Activated naive CD4-positive, alpha-beta T cell treated with anti-CD3 and anti-CD28 coated beads for 36 hours (primary cell): ENCODE measurements around the gene ARHGAP15. TPM values are rescaled to one million over a fixed set of nuclear protein-coding genes. Genes with fewer than 3 reads are reported as not detected.

Source experiments
- CTCF ChIA-PET: fragments of 350-600 bp; sonication (Branson Sonifier 250); formaldehyde crosslinking; loops from one replicate; lab custom pipeline; 2021; ENCODE audit warnings: antibody characterized with exemption; lab: Charles Lee
- DNase-seq: peaks from one replicate; pipeline ENCODE4 v3.0.0-alpha.2; 2020
- H3K27ac Mint-ChIP-seq: one replicate; pipeline ENCODE4 v1.8.0; 2021; ENCODE audit warnings: mild to moderate bottlenecking, mixed read lengths
- H3K27me3 Mint-ChIP-seq: one replicate; pipeline ENCODE4 v1.8.0; 2021; ENCODE audit warnings: low read depth, mixed read lengths
- H3K36me3 Mint-ChIP-seq: one replicate; pipeline ENCODE4 v1.8.0; 2021; ENCODE audit warnings: low read depth, mixed read lengths
- H3K4me1 Mint-ChIP-seq: one replicate; pipeline ENCODE4 v1.8.0; 2021; ENCODE audit warnings: low read depth, mixed read lengths
- H3K4me3 Mint-ChIP-seq: one replicate; pipeline ENCODE4 v1.8.0; 2021; ENCODE audit warnings: mild to moderate bottlenecking, moderate library complexity, mixed read lengths
- H3K9me3 Mint-ChIP-seq: one replicate; pipeline ENCODE4 v1.8.0; 2021; ENCODE audit warnings: mixed read lengths
- intact Hi-C: fragments of 100-400 bp; cut with micrococcal nuclease; formaldehyde crosslinking; loops from one replicate; pipeline ENCODE4 v1.15.1; 2023
- total RNA-seq, 2 experiments: library from RNA; stranded (reverse); gene quantifications; one replicate each; pipeline ENCODE4 v1.2.3, GENCODE V29; 2021

ARHGAP15 gene
- total RNA-seq, 2 experiments from 2014 or later, result 85.7 to 90.1 TPM

DNA sequence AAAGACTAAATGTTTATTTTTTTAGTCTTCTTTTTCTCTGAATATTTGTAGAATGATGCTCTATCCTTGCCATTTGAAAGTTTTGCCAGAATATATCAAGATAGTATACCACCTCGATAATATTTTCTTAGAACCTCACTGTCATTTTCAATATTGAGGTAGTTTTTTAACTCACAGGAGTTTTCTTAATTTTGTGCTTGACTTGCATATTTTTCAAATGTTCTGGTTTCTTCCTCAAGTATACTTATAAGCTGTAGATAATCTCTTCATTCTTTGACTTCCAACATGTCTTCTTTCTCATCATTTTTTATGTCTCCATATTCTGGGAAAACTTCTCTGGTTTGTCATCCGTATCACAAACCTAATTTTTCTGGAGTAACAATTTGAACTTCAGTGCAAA is 559.6 kb downstream of the ARHGAP15 start:
- Mint-ChIP-seq H3K27me3 (no peaks in the 10 kb centered on the region), H3K9me3 (no peaks in the 10 kb centered on the region), H3K36me3 (peaks cover 8% of the 10 kb centered on the region), H3K27ac (no peak overlapping the region), H3K4me3 (no peak overlapping the region), H3K4me1 (peaks cover 20% of the 10 kb centered on the region)
- CTCF ChIA-PET, result interaction anchor here (0.6 to 1.4 kb wide), 2 partner anchors 10 to 21 kb away, joined by 3 to 5 read pairs; no protein-coding TSS in a partner anchor
- intact Hi-C loops, result no loop called here
- DNase-seq, result no peak

DNA sequence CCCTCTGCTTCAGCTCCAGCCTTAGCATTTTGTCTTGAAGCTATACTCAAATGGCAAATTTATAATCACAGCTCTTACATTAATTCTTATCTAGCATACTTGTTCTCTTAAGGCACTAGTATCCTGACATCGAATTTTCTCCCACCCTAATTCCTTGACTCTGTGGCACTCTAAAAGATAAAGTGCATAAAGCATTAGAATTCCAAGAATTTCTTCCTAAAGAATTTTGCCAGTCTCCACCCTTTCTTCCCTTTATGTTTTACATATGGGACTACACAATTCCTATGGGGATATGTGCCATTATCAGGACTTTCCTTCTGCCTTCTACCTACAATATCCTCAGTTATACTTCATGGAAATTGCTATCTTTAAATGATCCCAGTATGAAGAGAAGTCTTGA is 560.3 kb downstream of the ARHGAP15 start:
- peaks cover 8% of the 10 kb centered on the region for H3K36me3 Mint-ChIP-seq
- H3K27ac Mint-ChIP-seq, result no peak overlapping the region
- no peaks in the 10 kb centered on the region for H3K27me3 Mint-ChIP-seq
- peaks cover 20% of the 10 kb centered on the region for H3K4me1 Mint-ChIP-seq
- CTCF ChIA-PET, result interaction anchor here (0.6 to 1.4 kb wide), 2 partner anchors 9 to 20 kb away, joined by 3 to 5 read pairs; no protein-coding TSS in a partner anchor
- DNase-seq, result no peak
- no peak overlapping the region for H3K4me3 Mint-ChIP-seq
- intact Hi-C loops, result no loop called here
- H3K9me3 Mint-ChIP-seq, result no peaks in the 10 kb centered on the region

DNA sequence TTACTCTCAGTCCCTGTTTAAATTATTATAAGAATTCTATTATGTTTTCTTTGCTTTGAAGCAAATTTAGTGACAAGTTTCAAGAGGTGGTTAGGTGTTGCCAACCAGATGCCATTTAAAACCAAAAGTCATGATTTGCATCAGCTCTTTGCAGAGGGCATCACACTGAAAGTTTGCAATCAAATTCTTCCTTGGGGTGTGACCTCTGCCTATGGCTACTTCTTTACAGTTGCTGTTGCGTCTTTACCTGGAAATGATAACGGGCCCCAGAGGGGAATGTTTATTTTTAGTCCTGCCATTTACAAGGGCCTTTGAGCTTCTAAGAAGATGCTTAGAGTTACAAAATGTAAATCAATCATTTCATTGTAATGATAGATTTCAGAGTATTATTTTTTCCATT is 561.0 kb downstream of the ARHGAP15 start:
- H3K4me3 Mint-ChIP-seq, result no peak overlapping the region
- intact Hi-C loops, result no loop called here
- H3K36me3 Mint-ChIP-seq, result peaks cover 9% of the 10 kb centered on the region
- DNase-seq, result no peak
- H3K27ac Mint-ChIP-seq, result no peak overlapping the region
- CTCF ChIA-PET, result no interaction called here
- peaks cover 19% of the 10 kb centered on the region for H3K4me1 Mint-ChIP-seq
- H3K27me3 Mint-ChIP-seq, result no peaks in the 10 kb centered on the region
- H3K9me3 Mint-ChIP-seq, result no peaks in the 10 kb centered on the region

DNA sequence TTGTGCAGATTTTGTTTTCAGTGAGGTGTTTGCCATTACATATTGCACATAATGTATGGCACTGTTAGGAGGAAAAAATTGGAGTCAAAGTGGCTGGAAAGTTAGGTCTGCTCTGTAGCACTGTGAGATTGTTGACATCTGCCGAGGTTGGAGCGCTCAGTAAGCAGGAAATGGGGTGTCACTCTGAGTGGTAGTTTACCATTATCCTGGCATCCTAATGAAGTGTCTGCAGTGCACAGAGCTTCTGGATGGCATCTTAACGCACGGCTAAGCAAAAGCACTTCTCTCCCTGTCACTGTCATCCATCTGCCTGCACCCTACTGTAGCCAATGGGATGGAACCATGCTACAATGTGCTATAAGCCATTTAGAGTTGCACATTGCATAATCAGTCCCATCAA is 561.9 kb downstream of the ARHGAP15 start:
- H3K27ac Mint-ChIP-seq, result no peak overlapping the region
- CTCF ChIA-PET, result no interaction called here
- H3K36me3 Mint-ChIP-seq, result peaks cover 10% of the 10 kb centered on the region
- H3K4me1 Mint-ChIP-seq, result peaks cover 20% of the 10 kb centered on the region
- intact Hi-C loops, result no loop called here
- no peaks in the 10 kb centered on the region for H3K9me3 Mint-ChIP-seq
- H3K4me3 Mint-ChIP-seq, result no peak overlapping the region
- no peaks in the 10 kb centered on the region for H3K27me3 Mint-ChIP-seq
- DNase-seq, result no peak

DNA sequence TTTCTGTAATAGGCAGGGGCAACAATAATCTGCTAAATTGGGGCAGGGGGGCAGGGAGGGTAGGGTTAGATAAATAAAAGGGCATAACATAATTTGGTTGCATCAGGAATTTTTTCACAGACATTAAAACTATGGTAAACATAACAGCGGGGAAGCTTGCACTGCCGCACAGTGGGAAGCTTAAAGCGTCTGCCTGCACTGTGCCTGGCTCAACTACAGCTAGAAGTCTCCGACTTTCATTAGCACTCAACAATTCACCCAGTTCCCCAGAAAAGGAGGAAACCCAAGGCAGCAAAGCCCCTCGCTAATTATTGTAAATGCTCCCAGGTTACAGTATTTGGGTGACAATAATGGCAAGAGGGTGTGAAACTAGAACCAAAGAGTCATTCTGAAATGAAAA is 562.9 kb downstream of the ARHGAP15 start:
- H3K9me3 Mint-ChIP-seq, result no peaks in the 10 kb centered on the region
- DNase-seq, result no peak
- intact Hi-C loops, result no loop called here
- no peak overlapping the region for H3K27ac Mint-ChIP-seq
- CTCF ChIA-PET, result no interaction called here
- peaks cover 18% of the 10 kb centered on the region for H3K4me1 Mint-ChIP-seq
- H3K4me3 Mint-ChIP-seq, result no peak overlapping the region
- peaks cover 10% of the 10 kb centered on the region for H3K36me3 Mint-ChIP-seq
- no peaks in the 10 kb centered on the region for H3K27me3 Mint-ChIP-seq

DNA sequence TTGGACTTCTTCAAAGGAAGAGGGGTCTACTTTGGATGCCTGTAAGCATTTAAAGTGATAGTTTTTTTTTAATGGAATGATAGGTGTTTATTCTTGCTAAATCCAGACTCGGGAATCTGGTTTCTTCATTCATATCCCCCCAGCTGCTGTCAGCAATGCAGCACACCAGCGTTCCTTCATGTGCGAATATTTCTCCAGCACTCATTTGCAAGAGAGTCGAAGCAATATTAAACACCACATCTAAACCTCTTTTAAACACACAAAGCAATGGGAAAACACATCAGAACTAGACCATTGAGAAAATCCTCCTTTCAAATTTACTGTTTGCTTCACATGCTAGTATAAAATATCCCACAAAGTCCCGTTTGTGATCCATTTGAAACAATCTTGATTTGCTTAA is 563.7 kb downstream of the ARHGAP15 start:
- intact Hi-C loops, result no loop called here
- Mint-ChIP-seq H3K36me3 (peaks cover 10% of the 10 kb centered on the region), H3K9me3 (no peaks in the 10 kb centered on the region), H3K27ac (no peak overlapping the region), H3K4me3 (no peak overlapping the region), H3K4me1 (peaks cover 22% of the 10 kb centered on the region), H3K27me3 (no peaks in the 10 kb centered on the region)
- CTCF ChIA-PET, result no interaction called here
- no peak for DNase-seq

DNA sequence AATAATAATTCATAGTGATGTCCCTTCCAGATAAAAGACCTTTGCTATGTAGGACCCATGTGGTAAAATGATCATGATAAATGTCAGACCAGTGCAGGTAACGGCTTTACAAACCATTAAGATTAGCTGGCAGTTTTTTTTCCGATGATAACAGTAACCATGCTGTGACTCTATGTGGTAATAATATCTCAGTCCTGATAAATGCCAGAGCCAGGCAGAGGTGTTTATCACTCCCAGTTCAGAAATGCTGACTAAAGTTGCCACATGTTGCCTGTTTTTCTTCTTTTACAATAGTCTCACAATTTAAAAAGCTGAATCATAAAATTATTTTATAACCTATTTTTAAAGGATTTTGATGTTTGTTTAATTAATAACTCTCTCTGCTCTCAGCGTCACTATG is 565.1 kb downstream of the ARHGAP15 start:
- Mint-ChIP-seq H3K9me3 (no peaks in the 10 kb centered on the region), H3K27ac (no peak overlapping the region), H3K4me1 (peaks cover 35% of the 10 kb centered on the region), H3K27me3 (no peaks in the 10 kb centered on the region), H3K36me3 (peaks cover 7% of the 10 kb centered on the region), H3K4me3 (no peak overlapping the region)
- intact Hi-C loops, result no loop called here
- CTCF ChIA-PET, result interaction anchor here (0.6 to 1.5 kb wide), 3 partner anchors 9 to 583 kb away, joined by 3 to 6 read pairs (median 4); no protein-coding TSS in a partner anchor
- DNase-seq, result no peak

DNA sequence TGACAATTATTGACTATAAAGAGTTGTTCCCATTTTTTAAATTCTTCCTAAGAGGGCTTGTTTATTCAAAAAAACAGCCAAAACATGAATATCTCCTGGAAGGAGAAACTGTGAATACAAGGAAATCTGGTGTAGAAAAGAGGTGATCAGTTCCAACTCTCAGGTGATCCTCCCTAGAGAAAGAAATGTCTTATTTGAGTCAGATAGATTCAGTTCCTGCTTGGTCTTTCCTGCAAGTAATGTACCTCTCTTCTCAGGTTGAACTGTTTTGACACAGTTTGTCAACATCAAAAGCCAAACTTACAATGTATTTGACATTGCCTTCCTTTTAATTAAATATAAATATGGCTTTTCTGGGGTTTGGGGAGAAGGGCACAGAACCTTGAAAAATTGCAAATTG is 567.4 kb downstream of the ARHGAP15 start:
- intact Hi-C loops, result loop anchor here (5.0 kb wide), 1 partner anchor 636 kb away; a partner anchor contains a TSS
- H3K4me1 Mint-ChIP-seq, result peaks cover 39% of the 10 kb centered on the region
- no peaks in the 10 kb centered on the region for H3K9me3 Mint-ChIP-seq
- no peak for DNase-seq
- H3K36me3 Mint-ChIP-seq, result peaks cover 11% of the 10 kb centered on the region
- no peaks in the 10 kb centered on the region for H3K27me3 Mint-ChIP-seq
- no peak overlapping the region for H3K4me3 Mint-ChIP-seq
- no peak overlapping the region for H3K27ac Mint-ChIP-seq
- CTCF ChIA-PET, result no interaction called here

DNA sequence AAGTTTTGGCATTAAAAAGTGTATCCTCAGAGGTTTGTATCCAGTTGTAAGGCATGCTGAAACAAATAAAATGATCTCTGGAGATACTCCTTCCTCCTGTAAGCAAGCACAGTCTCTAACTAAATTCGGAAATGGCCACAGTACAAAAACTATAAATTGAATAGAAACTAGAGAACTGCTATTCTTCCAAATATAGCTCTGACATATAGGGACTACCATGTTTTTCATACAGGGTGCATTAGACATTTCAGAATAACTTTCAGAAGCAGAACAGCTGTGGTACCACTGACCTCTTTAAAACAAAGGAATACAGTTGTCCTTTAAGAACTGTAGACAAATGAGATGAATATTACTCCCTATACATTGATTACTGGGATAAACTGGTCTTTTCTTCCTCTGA is 568.5 kb downstream of the ARHGAP15 start:
- CTCF ChIA-PET, result interaction anchor here (1.0 to 1.8 kb wide), 2 partner anchors 9 to 663 kb away, joined by 3 to 5 read pairs; no protein-coding TSS in a partner anchor
- H3K36me3 Mint-ChIP-seq, result peaks cover 15% of the 10 kb centered on the region
- peaks cover 1% of the 10 kb centered on the region for H3K9me3 Mint-ChIP-seq
- H3K4me3 Mint-ChIP-seq, result no peak overlapping the region
- peaks cover 41% of the 10 kb centered on the region for H3K4me1 Mint-ChIP-seq
- no peak overlapping the region for H3K27ac Mint-ChIP-seq
- H3K27me3 Mint-ChIP-seq, result no peaks in the 10 kb centered on the region
- DNase-seq, result no peak
- intact Hi-C loops, result loop anchor here (1.0 to 5.0 kb wide), 3 partner anchors 22 to 635 kb away; a partner anchor contains a TSS

DNA sequence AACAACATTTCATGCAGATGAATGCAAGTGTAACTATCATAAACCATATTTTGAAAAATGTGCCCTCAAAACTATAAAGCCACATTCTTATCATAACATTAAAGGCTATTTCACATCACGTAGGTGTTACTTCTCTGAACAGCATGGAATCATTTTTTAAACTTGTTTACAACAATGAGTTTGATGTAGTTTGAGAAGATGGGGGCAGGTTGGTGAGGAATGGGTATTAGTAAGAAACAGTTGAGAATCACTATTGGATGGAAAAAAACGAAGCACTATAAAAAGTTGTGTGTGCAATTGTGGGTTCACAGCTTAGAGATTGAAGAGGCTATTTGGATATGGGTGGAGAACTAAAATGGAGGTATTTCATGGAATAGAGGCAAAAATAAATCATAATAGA is 569.1 kb downstream of the ARHGAP15 start:
- intact Hi-C loops, result loop anchor here (1.0 to 5.0 kb wide), 3 partner anchors 23 to 634 kb away; a partner anchor contains a TSS
- Mint-ChIP-seq H3K36me3 (peaks cover 21% of the 10 kb centered on the region), H3K27me3 (no peaks in the 10 kb centered on the region), H3K9me3 (peaks cover 3% of the 10 kb centered on the region), H3K4me3 (no peak overlapping the region), H3K27ac (peak overlapping the region; percentile 3), H3K4me1 (peaks cover 47% of the 10 kb centered on the region)
- CTCF ChIA-PET, result interaction anchor here (0.6 to 1.8 kb wide), 3 partner anchors 9 to 826 kb away, joined by 3 to 5 read pairs (median 5); no protein-coding TSS in a partner anchor
- no peak for DNase-seq

DNA sequence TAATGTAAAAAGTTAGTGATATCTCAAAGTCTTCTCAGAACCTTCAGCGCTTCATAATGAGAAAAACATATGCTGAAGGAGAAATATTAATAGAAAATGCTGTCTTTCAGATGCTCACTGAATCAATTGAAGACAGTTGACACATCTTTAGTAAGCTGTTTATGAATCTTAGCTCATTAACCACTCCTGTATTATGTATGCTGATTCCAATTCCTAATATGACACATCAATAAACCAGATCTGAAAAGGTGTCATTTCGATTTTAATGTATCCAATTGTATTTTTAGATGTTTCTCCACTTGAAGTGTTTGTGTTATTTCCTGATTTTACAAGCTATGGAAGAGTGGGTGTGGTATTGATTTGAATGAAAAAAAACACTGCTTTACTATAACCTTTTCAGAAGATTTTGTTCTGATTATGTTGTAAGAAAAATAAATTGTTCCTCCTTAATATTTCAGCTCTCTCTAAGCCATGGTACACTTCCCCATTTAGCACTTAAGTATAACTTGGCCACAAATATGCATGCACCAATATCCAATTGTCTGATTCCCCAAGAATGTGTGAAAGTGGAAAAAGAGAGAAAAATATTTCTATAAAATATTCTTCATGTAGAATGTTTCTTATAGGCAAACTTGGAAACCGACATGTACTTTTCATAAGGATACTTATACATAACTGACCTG is 569.8 kb downstream of the ARHGAP15 start:
- Mint-ChIP-seq H3K4me1 (peaks cover 54% of the 10 kb centered on the region), H3K27ac (no peak overlapping the region), H3K27me3 (no peaks in the 10 kb centered on the region), H3K4me3 (no peak overlapping the region), H3K36me3 (peaks cover 26% of the 10 kb centered on the region), H3K9me3 (peaks cover 3% of the 10 kb centered on the region)
- intact Hi-C loops, result loop anchor here (1.0 to 5.0 kb wide), 5 partner anchors 24 to 633 kb away; a partner anchor contains a TSS
- no peak for DNase-seq
- CTCF ChIA-PET, result interaction anchor here (0.6 to 1.8 kb wide), 2 partner anchors 10 to 827 kb away, joined by 5 read pairs; no protein-coding TSS in a partner anchor

DNA sequence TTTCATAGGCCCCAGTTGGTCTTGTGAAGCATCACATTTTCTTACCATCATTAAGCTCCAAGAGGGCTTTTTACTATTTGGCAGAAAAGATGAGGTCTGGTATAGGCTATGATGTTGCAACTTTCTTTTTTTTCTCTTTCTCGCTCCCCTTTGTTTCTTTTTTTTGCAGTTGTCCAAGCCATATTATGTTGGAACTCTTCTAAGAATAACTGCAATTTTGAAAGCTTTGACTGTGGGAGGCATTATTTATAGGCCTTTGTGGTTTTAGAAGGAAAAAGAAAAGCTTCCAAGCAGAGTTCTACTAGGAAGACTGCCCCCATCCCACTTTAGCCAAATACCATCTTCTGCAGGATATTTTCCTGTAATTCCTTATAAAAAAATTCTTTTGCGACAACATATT is 571.6 kb downstream of the ARHGAP15 start:
- intact Hi-C loops, result loop anchor here (5.0 to 10.0 kb wide), 4 partner anchors 176 to 814 kb away; no protein-coding TSS in a partner anchor
- H3K4me3 Mint-ChIP-seq, result no peak overlapping the region
- peaks cover 36% of the 10 kb centered on the region for H3K36me3 Mint-ChIP-seq
- H3K4me1 Mint-ChIP-seq, result peaks cover 64% of the 10 kb centered on the region
- no peaks in the 10 kb centered on the region for H3K27me3 Mint-ChIP-seq
- CTCF ChIA-PET, result no interaction called here
- DNase-seq, result no peak
- H3K27ac Mint-ChIP-seq, result no peak overlapping the region
- H3K9me3 Mint-ChIP-seq, result peaks cover 3% of the 10 kb centered on the region
